H54 (cell line): Measurements from ENCODE around the gene DPP10.

Experiments used
- DNase-seq: peaks from one replicate; pipeline ENCODE4 v3.0.0; 2011; ENCODE audit warnings: low spot score, mixed read lengths; ENCODE audit not compliant: insufficient read length
- FAIRE-seq: peaks from 3 replicates; lab custom pipeline; 2011; peaks lifted over from hg19 to GRCh38; lab: Jason Lieb, UNC
- POLR2A ChIP-seq: IDR thresholded peaks from 2 replicates; pipeline ENCODE4 v1.6.1; 2011; ENCODE audit warnings: low read depth, mild to moderate bottlenecking, low read length

DPP10 gene

DNA sequence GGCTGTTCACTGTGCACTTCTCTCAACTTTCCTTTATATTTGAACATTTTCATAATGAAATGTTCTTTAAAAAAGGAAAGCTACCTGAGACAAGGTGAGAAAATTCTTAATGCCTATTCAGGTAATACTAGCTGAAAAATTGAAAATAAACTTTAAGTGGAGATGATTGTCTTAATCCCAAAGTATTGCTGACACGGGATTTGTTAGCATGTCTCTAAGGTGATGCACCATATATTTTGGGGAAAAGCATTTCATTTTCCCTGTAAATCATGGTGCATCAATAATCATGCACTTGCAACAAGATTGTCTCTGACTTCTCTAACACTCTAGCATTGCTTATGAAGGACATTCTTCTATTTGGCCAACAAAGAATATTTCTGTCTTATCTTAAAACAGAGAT, 848.0 kb downstream of the DPP10 start:
- DNase-seq (no peak), FAIRE-seq (no peak)
- TF ChIP-seq POLR2A: no peak

DNA sequence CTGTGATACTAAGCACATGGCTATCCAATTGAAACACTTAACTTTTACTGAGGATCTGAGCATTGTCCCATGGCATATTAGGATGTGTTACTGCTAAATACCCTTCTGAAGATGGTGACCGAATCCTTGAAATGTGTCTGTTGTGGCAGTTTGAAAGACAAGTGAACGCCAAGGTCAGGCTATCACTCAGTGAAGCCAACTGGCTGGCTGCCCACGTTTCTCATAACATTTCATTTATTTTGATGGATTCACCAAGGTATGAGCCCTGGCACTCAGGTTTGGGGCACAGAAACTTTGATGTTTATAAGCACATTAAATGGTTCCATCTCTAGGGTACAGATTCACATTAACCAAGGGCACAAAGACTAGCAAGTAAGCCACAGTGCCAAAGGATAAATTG, 850.3 kb downstream of the DPP10 start:
- DNase-seq (no peak), FAIRE-seq (no peak)
- no peak for TF ChIP-seq POLR2A

GRCh38 chr2:115294999-115295398, 852.6 kb downstream of the DPP10 start:
- no peak for TF ChIP-seq POLR2A
- no peak for DNase-seq
- no peak for FAIRE-seq

- DNase-seq: no peak
- no peak for TF ChIP-seq POLR2A
- FAIRE-seq: no peak
Measured at GRCh38 chr2:115297056-115297455, 854.6 kb downstream of the DPP10 start.

DNA sequence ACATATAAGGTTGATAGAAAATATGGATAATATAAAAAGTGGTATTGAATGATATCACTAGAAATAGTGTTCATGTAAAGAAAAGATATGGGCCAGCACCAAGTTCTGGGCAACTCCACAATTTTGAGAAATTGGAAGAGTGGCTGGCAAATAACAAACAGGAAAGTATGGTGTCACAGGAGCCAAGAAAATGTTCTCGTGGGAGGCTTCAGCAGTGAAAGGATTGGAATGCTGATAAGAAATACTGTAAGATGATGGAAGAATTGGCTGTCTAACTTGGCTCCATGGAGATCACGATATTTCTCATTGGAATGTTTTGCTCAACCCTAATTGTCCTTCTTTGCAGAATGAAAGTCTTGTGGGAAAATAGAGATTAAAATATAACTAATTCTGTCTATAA, 856.8 kb downstream of the DPP10 start:
- no peak for FAIRE-seq
- DNase-seq: no peak
- no peak for TF ChIP-seq POLR2A

DNA sequence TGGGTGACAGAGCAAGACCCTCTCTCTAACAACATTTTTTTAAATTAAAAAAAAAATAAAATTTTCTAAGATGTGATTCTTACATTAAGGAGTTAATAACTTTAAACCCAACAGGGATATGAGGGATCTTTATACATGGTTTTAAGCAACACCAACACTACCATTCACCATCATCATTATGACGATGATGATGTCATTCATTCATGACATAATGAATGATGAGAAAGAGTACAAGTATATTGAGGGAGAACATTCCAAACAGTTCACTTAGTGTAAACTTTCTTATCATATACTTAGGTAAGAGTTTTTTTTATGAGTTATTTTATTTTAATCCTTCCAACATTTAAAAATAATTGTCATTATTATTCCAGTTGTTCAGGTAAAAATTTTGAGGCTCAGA, 863.3 kb downstream of the DPP10 start:
- no peak for DNase-seq
- TF ChIP-seq POLR2A: no peak
- FAIRE-seq: no peak

DNA sequence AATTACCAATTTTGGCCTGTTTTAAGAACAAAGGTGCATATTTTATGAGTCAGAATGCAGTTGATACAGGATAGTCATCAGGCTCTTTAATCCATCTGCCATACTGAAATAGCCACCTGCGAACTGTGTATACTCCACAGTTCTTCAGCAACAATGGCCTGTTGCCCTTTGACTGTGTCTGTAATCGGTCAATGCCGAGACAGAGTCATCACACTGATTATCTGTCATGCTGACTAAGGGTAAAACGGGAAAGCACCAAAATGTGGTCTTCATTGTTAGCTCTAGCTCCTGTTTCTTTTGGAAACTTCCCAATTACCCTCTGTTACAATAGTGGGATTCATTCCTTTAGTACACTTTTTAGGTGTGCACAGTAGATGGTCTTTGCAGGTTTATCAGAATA, 871.7 kb downstream of the DPP10 start:
- TF ChIP-seq POLR2A: no peak
- FAIRE-seq: no peak
- no peak for DNase-seq

DNA sequence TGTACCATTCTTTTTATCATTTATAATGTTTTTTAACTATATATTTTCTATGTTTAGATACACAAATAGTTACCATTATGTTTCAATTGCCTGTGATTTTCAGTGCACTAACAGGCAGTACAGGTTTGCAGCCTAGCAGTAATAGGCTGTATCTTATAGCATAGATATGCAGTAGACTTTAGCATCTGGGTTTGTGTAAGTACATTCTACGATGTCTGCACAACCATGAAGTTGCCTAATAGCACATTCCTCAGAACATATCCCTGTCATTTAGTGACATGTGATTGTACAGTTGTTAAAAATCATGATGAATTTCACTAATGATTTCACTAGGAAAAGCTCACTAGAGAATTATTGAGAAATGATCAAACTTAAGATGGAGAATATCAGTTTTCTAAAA, 884.6 kb downstream of the DPP10 start:
- TF ChIP-seq POLR2A: no peak
- no peak for FAIRE-seq
- no peak for DNase-seq

GRCh38 chr2:115359550-115359949, 917.1 kb downstream of the DPP10 start:
- DNase-seq (no peak), FAIRE-seq (no peak)
- no peak for TF ChIP-seq POLR2A

DNA sequence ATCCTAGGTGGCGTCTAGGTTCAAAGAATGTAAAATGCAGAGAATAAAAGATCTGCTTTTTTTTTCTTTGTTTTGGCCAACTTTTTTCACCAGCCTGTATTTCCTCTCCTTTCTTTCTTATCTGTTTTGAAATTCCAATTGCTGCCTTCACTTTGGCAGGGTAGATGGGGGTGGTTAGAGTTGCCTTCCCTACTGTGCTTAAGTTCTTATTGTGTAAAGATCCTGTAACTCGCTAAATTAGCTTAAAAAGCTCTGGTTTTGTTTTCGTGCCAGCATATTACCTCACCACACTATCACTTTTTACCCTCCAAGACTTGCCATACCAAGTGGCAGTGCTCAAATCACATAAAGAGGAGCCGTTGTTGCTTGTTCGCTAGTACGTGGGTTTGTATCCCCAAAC, 921.7 kb downstream of the DPP10 start:
- FAIRE-seq: no peak
- TF ChIP-seq POLR2A: no peak
- DNase-seq: no peak

- TF ChIP-seq POLR2A: no peak
- DNase-seq (no peak), FAIRE-seq (no peak)
Measured at GRCh38 chr2:115369400-115369799, 927.0 kb downstream of the DPP10 start.

DNA sequence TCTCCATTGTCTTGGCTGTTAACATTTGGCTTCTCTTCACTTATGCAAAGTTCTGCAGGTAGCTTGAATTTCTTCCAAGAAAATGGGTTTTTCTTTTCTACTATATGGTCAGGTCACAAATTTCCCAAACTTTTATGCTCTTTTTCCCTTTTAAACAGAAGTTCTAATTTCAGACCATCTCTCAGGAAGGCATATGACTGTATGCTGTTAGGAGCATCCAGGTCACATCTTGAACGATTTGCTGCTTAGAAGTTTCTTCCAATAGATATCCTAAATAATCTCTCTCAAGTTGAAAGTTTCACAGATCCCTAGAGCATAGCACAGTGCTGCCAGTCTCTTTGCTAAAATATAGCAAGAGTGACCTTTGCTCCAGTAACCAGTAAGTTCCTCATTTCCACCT, 932.5 kb downstream of the DPP10 start:
- no peak for DNase-seq
- no peak for TF ChIP-seq POLR2A
- FAIRE-seq: no peak

DNA sequence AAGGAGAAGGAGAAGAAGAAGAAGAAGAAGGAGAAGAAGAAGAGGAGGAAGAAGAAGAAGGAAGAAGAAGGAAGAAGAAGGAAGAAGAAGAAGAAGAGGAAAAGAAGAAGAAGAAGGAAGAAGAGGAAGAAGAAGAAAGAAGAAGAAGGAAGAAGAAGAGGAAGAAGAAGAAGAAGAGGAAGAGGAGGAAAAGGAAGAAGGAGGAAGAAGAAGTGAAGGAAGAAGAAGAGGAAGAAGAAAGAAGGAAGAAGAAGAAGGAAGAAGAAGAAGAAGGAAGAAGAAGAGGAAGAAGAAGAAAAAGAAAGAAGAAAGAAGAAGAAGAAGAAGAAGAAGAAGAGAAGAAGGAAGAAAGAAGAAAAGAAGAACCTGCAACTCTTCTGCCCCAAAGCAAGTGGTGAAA, 942.0 kb downstream of the DPP10 start:
- FAIRE-seq: no peak
- DNase-seq: no peak
- TF ChIP-seq POLR2A: no peak

GRCh38 chr2:115386465-115386864, 944.0 kb downstream of the DPP10 start:
- TF ChIP-seq POLR2A: no peak
- FAIRE-seq (no peak), DNase-seq (no peak)

- DNase-seq (no peak), FAIRE-seq (no peak)
- TF ChIP-seq POLR2A: no peak
Measured at GRCh38 chr2:115389024-115389423, 946.6 kb downstream of the DPP10 start.
